GM18526 (cell line): ENCODE results near the gene RPTOR.

ENCODE experiments used
- POLR2A ChIP-seq: IDR thresholded peaks from 3 replicates; pipeline ENCODE4 v1.6.1; 2011; ENCODE audit not compliant: insufficient read length; ENCODE audit errors: extremely low read depth

RPTOR gene

DNA sequence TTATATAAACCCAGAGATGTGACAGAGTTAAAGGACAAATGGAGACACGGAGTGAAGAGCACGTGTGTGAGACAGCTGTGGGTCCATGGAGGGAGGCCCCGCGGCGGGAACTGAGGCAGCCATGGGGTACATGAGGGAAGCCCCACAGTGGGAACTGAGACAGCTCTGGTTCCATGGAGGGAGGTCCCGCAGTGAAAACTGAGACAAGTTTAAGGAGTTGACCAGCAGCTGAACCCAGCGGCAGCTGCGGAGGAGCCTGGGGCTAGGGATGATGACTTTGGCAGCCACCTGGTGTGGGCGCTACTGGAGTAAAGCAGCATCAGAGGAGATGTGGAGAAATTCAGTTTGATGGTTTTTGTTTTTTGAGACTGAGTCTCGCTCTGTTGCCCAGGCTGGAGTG lies 185.1 kb downstream of the RPTOR start:
- no peak for TF ChIP-seq POLR2A

DNA sequence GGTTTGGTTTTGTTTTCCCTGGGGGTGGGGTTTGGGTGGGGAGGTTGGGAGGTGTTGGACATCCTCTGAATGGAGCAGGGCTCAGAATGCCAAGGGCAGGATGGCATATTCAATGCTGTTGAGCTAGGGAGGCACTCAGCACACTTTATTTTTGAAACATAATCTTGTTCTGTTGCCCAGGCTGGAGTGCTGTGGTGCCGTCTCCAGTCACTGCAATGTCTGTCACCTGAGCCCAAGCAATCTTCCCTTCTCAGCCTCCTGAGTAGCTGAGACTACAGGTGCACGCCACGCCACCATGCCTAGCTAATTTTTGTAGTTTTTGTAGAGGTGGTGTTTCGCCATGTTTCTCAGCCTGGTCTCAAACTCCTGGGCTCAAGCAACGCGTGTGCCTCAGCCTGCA lies 186.1 kb downstream of the RPTOR start:
- no peak for TF ChIP-seq POLR2A

DNA sequence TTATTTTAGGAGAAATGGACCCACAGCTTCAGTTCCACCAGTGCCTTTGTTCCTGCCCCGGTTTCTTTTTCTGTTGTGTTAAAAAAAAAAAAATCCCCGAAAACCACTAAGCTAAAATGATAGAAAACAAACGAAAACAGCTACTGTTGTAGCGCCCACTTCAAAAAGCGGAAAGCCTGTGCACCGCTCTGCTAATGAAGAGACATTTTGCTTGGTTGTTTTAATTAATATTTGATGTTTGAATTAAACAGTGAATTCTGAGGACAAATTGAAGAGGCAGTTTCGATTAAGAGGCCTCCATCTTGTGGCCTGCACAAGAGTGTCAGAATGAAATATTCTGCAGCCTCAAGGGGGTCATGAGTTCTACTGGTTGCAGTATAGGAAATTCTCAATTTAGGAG lies 186.7 kb downstream of the RPTOR start:
- TF ChIP-seq POLR2A = no peak

DNA sequence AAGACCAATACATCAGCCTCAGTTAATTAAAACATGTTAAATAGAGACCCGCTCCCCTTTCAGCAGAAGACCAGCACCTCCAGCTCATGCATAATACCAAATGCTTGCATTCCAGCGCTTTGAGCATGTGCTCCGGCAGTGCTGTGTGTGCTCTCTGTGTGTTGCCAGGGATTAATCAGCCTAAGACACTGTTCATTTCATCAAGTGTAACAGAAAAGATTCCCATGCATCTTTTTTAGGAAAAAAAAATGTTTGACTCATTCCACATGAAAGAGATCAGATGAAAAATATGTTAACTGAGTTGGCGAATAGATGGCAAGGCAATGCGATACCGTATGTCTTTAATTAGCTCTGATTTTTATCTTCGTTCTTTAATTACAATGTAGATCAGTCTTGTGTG lies 187.6 kb downstream of the RPTOR start:
- TF ChIP-seq POLR2A = no peak

DNA sequence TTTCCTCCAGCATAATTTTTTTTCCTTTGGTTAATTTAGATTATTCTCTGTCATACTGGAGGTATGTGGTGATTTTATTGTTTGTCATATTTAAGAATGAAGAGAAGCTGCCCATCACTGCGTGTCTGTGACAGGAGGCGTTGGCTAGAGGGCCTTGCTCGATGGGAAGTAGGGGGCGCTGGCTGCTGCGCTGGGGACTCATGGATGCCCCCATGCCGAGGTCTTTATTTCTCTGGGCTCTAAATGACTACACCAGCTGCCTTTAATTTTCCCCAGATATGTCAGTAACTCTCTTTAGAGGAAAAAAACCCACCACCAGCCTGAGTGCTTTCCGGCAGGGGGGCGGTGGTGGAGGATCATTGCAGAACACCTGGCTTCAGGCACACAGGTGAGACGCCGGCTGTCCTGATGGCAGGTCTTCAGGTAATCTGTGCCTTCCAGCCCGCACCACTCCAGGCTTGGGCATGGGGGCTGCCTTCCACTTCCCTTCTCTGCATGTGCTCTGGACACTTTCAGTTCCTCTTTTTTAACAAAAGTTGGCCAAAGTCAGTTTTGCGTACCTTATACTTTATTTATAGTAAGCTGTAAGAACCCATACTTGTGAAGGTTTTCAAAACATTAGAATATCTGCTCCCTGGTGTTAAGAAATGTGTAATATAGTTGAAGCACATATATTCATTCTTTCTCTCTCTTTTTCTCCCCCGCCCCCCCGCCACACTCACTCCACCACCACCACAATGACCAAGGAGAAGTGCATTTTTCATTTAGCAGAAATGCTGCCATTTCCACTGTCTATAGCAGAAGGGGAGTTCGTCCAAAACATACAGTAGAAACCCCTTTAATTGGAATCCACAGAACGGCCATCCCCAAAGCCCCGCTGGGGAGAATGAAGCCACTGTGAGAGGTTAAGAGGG lies 192.7 kb downstream of the RPTOR start:
- TF ChIP-seq POLR2A = no peak

DNA sequence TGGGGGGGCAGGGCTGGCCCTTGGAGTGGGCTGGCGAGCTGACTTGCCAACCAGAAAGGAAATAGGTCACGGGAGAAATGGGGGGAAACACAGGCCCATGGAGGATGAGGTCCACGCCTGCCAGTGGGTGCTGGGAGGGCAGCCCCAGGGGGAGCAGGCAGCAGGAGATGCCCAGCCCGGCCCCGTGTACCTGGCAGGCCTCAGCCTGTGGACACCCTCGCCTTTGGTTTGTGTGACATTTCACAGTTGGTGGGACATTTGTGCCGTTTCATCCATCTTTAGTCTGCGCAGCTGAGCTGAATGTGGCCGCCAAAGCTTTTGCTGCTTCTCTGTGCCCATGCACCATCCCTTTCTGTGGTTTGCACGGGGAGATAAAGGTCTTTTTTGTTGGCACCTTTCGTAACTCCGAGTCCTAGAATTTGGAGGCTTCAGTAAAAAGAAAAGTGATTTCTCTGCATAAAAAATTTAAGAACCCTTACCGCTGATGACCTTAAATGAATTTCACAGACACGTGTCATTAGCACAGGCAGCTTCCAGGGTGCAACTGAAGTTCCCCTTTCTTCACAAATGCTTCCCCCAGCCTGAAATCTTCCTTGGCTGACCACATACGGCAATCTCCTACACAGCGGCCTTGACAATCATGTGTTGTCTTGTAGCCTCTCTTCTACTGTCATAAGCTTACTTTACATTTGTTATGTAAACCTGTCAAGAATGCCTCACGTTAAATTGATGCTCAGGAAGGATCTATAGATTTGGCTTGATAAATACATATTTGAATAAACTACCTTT lies 193.6 kb downstream of the RPTOR start:
- no peak for TF ChIP-seq POLR2A

DNA sequence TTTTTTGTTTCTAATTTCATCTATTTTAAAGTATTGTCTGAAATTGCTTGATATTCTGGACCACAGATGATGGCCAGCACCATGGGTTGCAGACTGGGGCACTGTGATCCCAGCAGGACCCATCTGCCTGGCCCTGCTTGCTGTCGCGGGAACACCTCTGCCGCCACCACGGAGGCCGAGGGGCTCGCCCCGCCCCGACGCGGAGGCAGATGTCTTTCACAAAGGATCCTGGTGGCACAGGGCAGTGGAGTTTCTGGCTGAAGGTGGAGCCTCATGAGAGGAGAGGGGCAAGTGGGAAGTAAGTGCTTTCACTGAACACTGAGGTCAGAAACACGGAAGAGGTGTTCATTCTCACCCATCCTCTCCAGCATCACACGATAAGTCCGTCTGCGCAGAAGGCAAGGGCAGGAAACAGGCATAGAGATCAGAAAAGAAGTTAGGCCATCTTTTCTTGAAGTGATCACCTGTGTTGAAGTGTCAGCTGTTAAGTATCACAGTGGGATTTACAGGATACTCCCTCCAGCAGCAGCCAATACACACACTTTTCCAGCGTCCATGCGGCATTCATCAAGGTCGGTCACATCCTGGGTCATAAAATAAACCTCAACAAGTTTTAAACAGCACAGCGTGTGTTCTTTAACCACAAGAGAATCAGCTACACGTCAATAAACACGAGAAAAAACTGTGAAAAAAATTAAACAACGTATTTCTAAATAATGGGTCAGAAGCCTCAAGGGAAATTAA lies 194.5 kb downstream of the RPTOR start:
- TF ChIP-seq POLR2A = no peak

DNA sequence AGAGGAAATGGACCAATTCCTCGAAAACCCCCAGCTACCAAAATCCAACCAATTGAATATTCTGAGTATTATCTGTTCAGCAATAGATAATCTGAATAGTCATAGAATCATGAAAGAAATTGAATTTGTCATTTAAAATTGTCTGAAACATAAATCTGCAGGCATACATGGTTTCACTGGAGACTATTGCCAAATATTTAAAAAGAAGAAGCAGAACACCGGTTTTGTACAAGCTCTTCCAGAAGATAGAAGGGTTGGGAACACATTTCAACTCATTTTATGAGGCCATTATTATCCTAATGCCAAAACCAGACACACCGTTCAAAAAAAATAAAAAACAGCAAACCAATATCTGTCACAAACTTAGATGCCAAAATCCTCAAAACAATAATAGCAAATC lies 195.5 kb downstream of the RPTOR start:
- TF ChIP-seq POLR2A = no peak

DNA sequence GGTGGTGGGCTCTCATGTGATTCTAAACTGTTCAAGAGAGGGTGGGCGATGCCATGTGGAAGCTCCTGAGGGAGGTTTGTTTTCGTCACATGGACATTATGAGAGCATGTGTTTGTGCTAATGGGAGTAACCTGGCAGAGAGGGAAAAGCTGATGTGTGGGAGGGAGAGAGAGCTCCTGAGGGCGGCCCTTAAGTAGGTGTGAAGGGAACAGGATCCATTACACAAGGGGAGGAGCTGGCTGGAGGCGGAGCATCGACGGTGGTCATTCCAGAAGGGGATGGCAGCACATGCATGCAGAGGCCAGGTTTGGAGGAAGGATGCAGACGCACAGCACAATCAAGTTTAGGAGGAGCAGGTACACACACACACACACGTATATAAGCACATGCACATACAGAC lies 197.5 kb downstream of the RPTOR start:
- TF ChIP-seq POLR2A = no peak

DNA sequence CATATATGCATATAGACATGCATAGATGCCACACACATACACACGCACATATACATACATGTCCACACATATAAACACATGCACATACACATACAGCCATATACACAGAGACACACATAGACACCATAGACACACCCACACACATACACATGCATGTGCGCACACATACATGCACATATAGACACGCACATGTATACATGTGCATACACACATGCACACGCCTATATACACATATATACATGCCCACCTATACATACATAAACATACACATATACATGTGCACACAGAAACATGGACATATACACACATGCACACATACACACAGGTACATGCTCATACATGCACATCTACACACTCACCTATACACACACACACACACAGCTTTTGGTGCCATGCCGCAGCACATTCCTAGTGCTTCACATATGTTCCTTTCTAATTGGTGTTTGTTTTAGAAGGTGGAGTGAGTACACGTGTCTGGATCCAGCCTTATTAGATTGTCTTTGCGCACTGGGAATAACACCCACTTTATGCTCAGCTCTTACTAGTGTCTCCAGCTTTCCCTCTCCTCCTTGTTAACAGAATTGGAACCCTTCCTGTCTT lies 198.0 kb downstream of the RPTOR start:
- no peak for TF ChIP-seq POLR2A

DNA sequence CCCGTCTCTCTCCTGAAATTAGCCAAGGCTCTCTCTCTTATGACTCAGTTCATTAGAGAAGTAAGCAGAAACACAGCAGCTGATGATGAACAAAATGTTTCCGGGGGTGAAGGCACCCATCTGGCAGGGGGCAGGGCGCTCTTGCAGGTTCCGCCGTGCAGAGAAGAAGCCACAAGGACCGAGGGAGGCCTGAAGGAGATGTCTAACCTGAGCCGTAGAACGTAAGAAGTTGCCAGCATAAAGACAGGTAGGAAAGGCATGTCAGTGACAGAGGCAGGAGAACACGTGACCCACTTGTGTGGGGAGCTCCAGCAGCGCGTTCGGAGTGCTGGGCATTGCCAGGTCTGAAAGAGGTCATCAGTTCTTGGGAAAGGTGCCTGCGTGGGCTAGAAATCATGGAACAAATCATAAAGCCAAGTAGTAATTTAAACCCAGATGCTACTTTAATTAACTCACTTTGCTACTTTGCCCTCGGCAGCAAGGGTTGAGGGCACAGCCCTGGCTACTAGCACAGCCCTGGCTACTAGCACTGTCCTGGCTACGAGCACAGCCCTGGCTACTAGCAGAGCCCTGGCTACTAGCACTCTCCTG lies 198.6 kb downstream of the RPTOR start:
- TF ChIP-seq POLR2A = no peak

DNA sequence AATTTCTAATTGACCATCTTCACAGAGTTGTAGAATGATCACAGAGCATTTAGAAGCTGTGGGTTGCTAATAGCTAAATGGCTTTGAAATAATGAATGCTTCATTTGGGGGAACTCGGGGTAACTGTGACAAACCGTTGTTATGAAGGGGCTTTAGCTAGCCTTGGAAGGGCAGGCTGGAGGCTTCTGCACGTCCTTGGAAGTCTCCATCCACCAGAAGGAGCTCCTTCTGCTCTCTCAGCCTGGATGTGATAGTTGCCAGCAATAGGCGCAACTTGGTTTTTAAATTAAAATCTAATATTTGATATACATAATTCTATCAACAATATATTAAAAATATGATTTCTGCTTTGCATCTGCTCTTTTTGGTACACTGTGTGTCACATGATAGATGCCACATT lies 200.5 kb downstream of the RPTOR start:
- no peak for TF ChIP-seq POLR2A

DNA sequence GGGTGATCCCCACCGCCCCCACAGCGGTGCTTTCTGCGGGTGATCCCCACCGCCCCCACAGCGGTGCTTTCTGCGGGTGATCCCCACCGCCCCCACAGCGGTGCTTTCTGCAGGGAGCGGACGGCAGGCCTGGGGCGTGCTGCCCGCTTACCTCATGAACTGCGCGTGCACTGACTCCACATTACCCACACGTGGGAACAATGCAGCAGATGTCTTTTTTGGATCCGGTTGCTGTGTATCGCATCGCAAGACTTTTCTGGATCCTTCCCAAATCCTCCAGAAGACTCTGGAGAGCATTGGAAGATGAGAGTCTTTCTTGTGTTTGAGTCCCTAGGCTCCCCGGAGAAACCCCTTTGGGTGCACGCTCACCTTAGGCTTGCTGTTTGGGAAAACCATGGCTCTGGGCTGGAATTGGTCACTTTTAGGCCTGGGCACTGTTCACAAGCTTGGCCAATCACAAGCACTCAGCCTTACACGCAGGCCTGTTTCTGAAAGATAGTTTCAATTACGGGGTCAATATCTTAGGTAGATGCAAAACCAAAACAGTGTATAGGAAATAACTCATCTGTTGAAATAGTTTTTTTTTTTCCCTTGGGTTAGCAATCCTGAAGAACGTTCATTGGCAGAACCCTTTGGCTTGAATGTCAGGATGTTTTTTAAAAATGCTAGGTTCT lies 201.8 kb downstream of the RPTOR start:
- TF ChIP-seq POLR2A = no peak

DNA sequence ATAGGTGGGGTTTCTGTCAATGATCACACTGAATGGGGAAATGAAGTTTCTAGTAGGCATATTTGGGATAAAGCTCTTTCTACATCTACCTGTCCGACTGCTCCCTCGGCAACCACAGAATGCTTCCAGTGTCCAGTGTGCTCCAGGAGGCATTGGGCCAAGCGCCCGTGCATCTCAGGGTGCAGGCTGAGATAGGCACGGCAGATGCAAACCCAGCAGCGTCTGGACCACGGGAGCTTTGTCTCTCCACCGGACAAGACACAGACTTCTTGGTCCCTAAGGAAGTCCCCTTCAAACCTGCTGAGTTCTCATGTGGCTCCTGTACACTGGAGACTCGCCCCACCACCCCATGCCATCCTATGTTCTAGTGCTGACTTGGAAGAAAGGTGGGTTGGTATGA lies 202.8 kb downstream of the RPTOR start:
- TF ChIP-seq POLR2A = no peak
